SH-SY5Y (cell line): ENCODE results near the gene H2AZ2.

Source experiments
- GATA2 ChIP-seq: IDR thresholded peaks from 2 replicates; pipeline ENCODE4 v1.6.1; 2011; ENCODE audit warnings: mild to moderate bottlenecking, low read depth, low read length
- GATA3 ChIP-seq: IDR thresholded peaks from 2 replicates; pipeline ENCODE4 v1.6.1; 2011; ENCODE audit warnings: low read depth, mild to moderate bottlenecking, low read length, moderate library complexity

DNA sequence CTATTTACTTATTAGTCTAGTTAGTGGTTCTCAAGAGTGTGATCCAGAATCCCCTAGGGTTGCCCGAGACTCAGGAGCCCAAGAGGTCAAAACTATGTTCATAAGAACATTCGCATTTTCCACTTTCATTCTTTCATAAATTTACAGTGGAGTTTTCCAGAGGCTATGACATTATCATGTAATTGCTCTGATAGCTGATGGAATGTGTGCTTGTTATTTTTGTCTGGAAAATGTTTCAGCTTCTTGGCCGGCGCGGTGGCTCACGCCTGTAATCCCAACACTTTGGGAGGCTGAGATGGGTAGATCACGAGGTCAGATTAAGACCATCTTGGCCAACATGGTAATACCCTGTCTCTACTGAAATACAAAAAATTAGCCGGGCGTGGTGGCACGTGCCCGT, 27.4 kb upstream of the H2AZ2 start:
- TF ChIP-seq GATA2 (no peak), GATA3 (no peak)
